Measurements from ENCODE around the gene SLCO2A1.

Gene SLCO2A1

DNA sequence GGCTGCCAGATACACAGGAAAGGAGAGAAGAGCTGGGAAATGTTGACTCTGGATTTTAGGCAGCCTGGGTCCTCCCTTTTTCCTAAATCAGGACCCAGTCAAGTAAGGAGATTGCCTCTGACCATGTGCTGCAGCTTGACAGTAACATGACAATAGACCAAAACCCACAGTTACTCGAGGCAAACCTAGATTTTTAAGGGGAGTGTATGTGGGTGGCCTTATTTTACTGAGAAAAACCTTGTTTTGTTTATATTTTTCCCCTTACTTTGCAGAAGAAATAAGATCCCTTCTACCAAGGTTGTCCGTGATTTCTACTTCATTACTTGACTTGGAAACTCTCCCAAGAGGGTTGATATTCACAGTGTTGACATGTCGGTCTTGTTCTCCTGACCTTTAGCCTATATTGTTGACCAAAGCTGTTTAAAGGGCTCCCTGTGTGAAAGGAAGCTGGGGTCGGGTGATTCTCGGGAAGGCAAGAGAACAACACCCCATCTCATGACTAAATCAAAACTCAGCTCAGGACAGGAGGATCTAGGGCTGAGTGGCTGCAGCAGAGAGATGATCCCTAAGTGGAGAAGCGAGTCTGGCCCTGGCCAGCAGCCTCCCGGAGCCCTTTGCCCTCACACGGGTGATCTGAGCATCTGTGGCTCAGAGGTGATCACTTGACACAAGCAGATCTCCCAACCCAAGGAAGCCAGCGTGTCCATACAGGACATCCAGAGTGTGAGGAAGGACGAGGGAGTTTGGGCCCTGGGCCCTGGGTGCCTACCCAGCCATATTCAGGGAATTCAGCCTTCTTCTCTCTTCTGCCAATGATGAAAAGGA is 31.0 kb upstream of the SLCO2A1 start:
- no peak for DNase-seq

DNA sequence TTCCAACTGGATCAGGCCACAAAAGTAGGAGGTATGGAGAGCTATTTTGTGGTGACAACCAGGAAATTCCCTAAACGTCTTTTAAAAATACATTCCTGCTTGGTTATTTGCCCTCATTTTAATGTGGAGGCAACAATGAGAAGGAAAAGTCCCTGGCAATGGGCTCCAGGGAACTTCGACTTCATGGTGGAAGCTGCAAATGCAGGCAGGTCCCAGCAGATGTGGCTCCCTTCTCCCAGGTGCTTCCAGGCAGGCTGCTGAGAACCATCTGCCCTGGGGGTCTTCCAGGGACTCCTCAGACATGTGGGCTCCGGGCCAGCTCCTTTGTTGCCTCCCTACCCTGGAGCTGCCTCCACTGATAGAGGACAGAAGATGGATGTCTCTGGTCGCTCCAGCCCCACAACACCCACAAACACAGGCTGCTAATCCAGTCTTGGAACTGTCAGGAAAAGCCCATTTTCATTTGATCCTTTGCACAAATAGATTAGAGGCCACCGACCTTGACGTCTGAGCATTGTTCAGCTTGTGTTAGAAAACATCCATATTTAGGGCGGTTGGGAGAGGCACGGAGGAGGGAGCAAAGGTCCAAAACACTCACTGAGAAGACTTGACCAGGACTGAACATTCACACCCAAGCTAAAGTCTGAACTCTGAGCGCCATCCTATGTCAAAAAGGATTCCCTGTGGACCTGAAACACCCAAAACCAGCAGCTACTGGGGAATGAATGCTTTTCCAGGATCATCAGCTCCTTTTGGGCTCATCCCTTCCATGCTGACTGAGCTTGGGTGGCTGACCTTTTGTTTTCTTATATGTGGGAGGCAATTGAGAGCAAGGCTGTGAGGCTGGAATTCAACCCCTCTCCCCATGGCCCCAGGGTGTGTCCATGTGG is 30.2 kb upstream of the SLCO2A1 start:
- no peak for DNase-seq

DNA sequence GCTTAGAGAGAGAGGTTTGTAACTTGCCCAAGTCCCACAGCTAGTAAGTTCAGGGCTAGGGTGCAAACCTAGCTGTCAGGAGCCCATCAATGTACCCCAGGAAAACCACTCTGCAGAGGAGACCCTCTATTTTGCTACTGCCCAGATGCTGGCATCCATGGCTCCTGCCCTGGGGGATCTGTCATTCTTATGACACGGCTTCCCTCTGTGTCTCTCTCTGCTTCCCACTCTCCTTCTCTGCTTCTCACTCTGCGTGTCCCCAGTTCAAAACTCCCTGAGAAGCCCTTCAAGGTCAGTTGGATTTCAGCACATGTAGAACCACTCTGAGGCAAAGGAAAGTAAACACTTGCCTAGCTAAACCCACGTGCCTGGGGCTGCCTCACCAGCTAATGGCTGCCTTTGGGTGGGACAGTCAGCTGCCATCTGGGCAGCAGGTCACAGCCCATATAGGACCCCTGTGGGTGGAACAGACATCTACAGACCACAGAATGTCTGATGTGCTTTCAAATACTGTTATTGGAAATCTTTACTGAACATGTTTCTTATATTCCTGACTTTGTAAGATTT is 29.4 kb upstream of the SLCO2A1 start:
- no peak for DNase-seq

DNA sequence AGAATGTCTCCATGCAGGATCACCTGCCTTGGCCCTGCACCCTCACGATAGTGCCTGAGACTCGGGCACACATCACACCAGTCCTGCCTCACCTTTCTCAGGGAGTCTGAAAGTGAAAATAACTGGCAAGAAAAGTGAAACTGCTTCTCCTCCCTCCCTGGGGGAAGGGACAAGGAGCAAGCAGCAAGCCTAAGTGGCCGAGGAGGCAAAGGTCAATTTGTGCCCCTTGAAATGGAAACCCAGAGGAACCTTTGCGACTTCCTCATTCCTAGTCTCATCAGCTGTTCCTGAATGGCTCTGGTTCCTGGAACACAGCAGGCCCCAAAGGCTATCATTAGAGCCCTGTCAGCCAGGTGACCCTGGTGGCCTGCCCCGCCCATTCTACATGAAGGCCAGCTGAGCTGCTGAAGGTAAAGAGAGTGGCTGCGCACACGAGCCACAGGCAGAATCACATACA is 28.0 kb upstream of the SLCO2A1 start:
- no peak for DNase-seq

DNA sequence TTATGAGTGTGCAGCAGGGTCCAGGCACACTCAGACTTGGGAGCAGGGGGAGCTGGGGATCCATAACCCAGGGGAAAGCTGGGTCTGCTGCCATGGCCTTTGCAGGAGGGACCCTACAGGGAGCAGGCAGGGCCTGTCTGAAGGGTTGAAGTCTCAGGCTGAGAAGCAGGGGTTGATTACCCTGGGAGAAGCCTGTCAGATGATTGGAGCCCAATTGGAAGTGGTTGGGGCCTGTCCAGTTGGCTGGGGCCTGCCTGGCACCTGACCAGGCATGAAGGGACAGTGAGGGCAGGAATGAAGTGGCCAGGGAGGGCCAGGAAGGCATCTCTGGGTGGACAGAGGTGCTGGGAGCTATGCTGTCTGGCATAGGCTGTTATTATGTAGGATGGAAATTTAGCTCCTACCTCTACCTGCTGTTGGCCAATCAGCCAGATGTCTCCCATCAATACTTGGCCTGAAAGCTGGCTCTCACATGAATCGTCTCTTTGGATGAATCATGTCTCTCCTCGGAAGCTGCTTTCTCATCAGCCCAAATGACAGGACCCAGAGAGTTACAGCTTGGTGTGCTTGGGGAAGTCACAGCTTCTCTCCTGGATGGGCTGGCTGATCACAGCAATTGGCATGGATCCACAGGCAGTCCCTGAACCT is 27.4 kb upstream of the SLCO2A1 start:
- no peak for DNase-seq

DNA sequence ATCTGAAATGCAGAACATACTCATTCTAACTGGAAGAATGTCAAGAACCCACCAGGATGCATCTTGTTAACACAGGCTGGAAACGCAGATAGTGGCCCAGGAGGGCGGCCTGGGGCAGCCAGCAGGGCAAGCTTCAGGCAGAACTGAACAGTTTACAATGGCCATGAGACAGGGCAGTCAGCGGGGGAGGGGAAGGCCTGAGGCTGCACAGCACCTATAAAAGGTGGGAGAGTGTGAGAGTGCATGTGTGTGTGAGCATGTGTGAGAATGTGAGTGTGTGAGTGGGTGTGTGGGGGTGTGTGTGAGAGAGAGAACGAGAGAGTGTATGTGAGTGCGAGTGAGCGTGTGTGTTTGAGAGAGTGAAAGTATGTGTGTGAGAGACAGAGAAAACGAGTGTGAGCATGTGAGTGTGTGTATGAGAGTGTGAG is 26.8 kb upstream of the SLCO2A1 start:
- DNase-seq: no peak

DNA sequence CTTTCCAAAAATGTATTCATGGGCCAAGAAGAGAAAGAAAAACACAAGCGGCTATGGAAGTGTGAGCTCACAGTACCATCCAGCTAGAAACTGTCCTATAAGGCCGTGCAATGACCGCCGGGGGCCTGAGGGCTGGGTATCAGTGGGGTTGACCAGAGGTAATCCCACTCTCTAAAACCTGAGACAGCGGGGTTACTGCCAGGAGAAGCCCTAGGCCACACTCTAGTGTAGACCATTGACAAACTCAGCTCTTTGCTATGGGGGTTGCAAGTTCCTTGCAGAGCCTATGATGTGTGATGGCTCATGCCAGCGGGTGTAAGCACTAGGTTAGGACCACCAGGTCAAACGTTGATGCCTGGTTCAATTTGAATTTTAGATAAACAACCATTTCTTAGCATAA is 25.9 kb upstream of the SLCO2A1 start:
- no peak for DNase-seq

DNA sequence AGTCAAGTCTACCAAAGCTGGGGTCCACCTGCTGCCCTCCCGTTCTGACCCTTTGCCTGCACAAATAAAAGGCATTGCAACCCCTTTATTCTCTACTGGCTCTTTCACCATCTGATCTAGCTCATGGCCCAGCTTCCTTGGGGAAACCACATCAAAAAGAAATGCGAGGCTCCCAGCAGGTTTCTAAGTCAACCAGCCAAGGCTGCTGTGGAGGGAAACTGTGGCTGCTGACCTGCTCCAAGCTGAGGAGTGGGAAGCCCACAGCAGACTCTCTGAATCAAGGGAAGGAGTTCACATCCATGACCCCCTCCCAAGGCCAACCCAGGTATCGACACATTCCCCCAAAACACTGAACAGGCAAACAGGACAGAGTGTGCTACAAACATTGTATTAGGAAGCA is 25.2 kb upstream of the SLCO2A1 start:
- no peak for DNase-seq

DNA sequence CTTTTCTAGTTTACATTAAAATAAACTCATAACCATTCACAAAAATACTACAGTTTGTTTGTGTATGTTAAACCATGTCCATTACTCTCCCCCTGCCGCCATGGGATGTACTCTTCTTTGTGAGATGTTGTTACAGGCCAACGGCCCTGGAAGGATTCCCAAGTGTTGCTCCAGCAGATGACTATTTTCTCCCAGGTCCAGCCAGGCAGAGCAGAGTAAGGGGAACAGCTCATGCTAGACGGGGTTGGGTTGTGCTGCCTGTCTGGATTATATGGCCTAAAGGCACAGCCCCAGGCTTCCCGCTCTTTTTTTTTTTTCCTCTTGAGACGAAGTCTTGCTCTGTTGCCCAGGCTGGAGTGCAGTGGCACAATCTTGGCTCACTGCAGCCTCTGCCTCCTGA is 24.5 kb upstream of the SLCO2A1 start:
- DNase-seq: no peak

DNA sequence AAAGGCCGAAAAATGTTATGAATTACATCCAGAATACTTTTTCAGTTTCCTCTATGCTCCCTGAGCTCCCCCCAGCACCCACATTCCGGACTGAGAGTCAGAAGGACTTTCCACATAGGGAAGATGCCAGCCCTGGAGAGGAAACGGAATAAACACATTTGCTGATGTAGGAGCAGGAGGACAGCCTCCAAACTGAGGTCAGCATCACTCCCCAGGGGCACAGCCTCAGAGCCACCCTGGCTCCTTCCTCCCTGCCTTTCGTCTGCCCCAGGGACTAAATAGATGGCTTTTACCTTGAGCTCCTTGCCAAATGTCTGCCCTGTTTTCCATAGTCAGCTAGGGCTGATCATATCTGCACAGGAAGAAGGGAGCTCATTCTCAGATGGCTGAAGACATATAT is 22.6 kb upstream of the SLCO2A1 start:
- DNase-seq: no peak

DNA sequence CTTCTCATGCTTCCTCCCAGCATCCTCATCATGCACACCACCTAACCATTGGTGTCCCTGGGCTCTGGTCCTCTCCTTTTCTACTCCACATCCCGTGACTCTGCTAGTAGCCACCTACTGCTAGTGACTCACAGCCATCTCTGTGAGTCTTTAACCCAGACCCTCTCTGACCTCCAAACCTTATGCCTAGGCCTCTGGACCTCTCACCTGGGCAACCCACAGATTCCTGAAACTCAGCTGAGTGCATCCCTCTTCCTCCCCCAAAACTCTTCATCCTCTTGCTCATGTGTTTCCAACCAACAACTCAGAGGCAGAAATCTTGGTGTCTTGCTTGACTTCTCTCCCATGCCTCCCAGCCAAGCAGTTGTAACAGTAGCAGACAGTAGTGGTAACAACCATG is 20.0 kb upstream of the SLCO2A1 start:
- DNase-seq: no peak

DNA sequence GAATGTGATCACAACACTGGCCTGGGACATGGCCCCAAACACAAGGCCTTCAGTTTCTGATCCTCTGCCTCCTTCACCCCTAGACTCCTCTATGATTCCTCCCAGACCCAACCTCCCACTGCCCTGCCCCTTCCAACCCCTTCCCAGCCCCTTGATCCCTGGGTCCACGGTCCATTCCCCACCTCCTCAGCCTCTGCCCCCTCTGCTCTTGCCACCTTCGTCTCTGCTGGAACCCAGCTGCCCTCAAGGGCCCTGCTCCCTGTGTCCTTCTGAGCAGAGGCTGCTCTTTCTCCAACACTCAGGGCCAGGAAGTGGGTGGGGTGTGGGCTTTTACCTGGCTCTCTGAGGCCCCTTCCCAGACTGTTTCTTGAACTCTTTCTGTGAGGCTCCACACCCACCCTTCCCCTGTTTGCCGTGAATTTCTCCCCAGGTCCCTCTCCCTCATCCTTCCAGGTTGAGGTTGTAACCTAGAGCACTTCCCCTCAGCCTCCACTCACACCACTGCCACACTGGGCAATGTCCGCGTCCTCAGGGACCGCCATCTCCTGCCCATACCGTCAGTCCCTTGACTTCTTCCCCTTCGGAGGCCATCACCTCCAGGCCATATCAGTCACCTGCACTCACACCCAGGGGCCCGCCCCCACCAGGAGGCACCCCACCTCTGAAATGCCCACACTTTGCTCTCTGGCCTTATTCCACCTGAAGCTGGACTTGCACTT is 18.7 kb upstream of the SLCO2A1 start:
- DNase-seq: no peak

DNA sequence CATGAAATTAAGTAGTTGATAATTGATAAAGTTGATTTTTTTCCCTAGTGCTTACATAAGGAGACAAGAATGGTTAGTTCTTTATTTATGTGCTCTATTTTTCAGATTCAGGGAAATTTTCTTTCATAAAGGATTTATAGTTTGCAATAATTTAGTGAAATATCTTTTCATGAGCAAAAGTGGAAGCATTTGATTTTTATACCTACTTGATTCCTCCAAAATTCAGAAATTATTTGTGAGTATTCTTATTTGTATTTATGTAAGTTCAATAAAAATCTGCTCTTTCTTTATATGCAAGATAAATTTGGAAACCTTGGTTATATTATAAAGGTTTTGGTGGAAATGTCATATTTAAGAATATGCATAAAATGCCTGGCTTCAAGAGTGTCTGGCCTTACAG is 14.7 kb upstream of the SLCO2A1 start:
- DNase-seq: no peak

DNA sequence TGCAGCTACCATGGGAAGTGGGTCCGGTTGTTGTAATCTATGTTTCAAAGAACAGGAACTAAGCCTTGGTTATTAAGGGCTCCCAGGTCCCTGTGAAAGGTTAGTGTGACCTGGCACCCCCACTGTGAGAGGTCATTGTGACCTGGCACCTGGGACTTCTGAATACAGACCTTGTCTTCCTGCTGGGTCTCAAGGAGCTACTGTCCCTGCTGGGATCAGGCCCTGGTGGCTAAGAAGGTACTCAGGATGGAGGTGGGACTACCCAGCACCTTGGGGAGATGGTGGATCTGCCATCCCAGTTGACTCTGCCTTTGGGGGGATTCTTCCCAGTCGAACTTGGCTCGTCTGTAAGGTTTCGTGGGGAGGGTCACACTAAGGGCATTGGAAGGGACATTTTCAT is 10.3 kb upstream of the SLCO2A1 start:
- no peak for DNase-seq

DNA sequence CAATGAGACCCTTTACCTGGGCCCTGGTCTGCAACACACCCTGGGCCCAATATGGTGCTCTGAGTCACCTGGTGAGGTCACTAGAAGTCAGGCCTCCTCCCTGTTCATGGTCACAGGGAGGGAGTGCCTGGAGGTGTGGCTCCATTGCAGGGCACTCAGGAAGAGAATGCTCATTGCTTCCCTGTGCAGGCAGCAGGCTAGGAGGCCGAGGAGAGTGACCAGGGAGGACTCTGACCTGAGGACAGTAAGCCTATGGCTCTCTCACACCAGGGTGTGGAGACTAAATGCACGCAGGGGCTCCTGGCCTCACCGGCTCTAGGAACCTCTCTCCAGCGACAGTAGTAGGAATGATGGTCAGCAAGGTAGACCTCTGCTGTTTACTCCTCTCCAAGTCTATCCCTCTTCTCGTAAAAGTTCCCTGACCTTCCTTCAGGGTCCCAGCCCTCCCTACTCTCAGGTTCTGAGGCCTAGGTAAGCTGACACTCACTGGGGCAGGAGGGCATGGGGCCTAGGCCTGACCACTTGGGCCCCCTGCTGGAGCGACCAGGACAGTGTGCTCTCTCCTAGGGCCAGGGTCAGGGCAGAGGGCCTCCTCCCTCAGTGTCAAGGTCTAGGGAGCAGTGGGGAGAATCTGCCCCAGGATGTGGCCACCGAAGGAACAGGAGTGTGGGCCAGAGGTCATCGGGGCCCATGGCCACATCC is 9.6 kb upstream of the SLCO2A1 start:
- DNase-seq: no peak

DNA sequence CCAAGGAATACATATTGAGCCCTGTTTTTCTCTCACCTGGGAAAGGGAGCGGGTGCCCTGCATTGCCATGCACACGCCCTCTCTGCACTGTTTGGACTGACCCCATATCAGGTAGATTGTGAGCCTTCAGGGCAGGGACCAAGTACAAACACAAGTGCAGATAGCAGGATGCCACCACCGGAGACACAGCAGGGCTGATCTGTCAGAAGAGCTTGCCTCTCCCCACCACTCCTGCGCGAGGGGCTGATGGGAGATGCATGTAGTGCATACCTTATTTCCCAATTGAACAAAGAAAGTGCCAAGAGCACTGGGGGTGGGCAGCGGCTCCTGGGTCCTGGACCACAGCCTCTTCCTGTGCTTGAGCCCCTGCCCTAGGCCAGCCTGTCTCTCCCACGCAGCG is 9.0 kb upstream of the SLCO2A1 start:
- DNase-seq: no peak

DNA sequence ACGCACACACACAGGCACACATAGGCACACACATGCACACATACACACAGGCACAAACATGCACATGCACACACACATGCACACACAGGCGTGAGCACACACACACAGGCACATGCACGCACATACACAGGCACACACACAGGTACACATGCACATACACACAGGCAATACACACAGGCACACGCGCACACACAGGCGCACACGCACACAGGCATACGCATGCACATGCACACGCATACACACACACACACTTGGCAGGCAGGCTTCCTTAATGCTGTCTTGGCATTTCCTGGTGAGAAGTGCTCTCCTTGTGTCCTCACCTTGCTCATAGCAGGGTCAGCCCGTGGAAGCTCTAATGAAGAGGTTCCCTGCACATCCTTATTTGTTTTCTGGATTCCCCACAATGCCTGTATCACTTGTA is 8.4 kb upstream of the SLCO2A1 start:
- DNase-seq: no peak

DNA sequence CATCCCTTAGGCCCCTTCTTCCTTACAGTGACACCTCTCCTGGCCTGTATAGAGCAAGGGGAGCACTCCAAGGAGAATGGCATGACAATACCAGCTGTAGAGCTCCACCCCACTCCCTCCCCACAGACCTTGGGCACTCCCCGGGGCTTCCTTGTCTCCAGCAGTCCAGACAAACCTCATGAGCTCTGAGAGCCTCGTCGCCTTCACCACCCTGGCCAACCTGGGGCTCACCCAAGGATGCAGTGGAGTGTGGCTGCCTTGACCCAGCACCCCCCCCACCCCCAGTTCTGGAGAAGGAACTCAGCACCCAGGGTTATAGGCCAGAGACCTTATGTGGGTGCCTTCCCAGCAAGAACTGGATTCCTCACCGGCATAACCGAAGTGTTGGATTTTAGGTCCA is 7.4 kb upstream of the SLCO2A1 start:
- DNase-seq: no peak

DNA sequence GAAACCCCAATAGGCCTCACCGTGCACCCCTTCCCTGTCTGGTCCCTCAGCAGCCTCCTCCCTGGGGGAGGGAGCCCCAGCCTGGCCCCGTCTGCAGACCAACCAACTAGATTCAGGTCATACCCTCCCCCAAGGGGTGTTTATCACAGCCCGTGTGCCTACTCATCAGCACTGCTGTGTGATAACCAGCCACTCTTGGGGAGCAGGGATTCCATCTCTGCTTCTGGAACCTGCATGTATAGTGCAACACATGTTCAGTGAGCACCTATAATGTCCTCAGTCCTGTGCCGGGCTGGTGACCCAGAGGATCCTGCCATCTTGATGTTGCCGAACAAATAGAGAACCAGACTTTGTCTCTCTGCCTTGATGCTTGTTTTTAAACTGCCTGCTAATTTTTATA is 6.6 kb upstream of the SLCO2A1 start:
- DNase-seq: no peak

DNA sequence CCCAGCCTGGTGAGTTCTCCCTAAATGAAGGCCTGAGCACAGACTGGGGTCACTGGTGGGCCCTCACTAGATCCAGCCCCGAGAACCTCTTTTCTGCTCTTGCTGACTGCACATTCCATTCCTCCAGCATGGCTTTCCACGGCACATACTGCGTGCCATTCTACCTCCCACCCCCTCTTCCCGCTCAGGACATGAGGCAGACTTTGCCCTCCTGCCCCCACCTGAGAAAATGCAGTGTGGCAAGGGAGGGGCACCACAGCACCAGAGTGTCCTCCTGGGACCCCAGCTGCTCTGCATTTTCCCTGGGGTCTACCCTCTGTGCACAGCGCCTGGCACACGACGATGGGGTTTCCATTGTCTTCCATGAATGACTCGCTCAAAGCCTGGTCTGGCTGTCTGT is 6.1 kb upstream of the SLCO2A1 start:
- DNase-seq: no peak

DNA sequence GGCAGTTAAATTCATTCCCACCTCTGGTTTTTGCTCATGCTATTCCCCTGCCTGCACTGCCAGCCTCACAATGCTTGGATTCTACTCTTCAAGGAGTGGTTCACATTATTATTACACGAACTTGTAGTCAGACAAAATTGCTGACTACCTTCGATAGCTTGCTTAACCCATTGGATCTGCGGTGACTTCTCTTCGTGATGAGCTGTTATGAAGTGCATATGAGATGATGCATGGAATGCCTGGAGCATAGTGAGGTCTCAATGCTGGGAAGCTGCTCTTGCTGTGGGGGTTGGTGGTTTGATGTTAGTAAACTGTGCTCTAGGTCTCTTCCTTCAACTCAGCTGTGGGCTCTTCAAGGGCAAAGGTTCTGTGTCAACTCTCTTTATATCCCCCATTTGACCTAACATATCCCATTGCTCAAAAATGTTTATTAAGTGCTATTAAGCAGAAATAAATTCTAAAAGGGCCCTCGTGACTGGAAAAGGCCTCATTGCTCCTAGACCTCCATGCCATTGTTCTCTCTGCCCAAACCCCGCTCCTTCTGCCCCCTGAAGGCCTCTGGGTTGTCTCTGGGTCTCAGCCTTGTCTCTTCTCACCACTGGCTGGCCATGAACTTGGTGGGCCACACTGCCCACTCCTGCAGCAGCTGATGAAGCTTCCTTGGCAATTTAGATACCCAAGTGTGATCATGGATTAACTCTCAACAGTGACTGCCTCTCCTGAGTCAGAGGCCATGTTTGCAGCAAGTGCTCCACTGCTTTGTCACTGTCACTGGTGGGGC is 4.5 kb upstream of the SLCO2A1 start:
- DNase-seq: no peak
